HepG2 (cell line): Measurements from ENCODE around the gene PPM1H. TPM values are rescaled to one million over a fixed set of nuclear protein-coding genes. Genes with fewer than 3 reads are reported as not detected.

Experiments used
- DPF2 ChIP-seq: sonication (generic); formaldehyde crosslinking; IDR thresholded peaks from 2 replicates; pipeline ENCODE4 v1.4.0; 2020; ENCODE audit warnings: mild to moderate bottlenecking, low read depth, missing genetic modification reagents, borderline replicate concordance
- EZH2 ChIP-seq: conservative IDR thresholded peaks from 2 replicates; pipeline ENCODE4 v1.6.1; 2012; ENCODE audit warnings: mild to moderate bottlenecking, low read depth, low read length, moderate library complexity
- GATAD2A ChIP-seq: IDR thresholded peaks from 2 replicates; pipeline ENCODE4 v1.6.1; 2016
- HES4 ChIP-seq: sonication (generic); formaldehyde crosslinking; IDR thresholded peaks from 2 replicates; pipeline ENCODE4 v1.9.0; 2021; ENCODE audit warnings: mild to moderate bottlenecking, missing genetic modification reagents, borderline replicate concordance
- IRX3 ChIP-seq: sonication (generic); formaldehyde crosslinking; IDR thresholded peaks from 2 replicates; pipeline ENCODE4 v1.8.1; 2023; ENCODE audit warnings: mild to moderate bottlenecking, low read depth, missing genetic modification reagents, borderline replicate concordance
- KLF9 ChIP-seq: IDR thresholded peaks from 2 replicates; pipeline ENCODE4 v1.6.1; 2016; ENCODE audit warnings: low read depth
- MED13 ChIP-seq: sonication (generic); formaldehyde crosslinking; IDR thresholded peaks from 2 replicates; pipeline ENCODE4 v1.5.0; 2020; ENCODE audit warnings: missing genetic modification reagents
- MLLT10 ChIP-seq: sonication (generic); formaldehyde crosslinking; IDR thresholded peaks from 2 replicates; pipeline ENCODE4 v1.4.0; 2020; ENCODE audit warnings: missing genetic modification reagents
- NCOA2 ChIP-seq: sonication (generic); formaldehyde crosslinking; IDR thresholded peaks from 2 replicates; pipeline ENCODE4 v1.8.0; 2022; ENCODE audit warnings: inconsistent platforms
- POLR2G ChIP-seq: fragments of 200-400 bp; formaldehyde crosslinking; IDR thresholded peaks from 2 replicates; pipeline ENCODE4 v1.6.1; 2018; ENCODE audit warnings: mild to moderate bottlenecking, low read depth, low read length, moderate library complexity
- RFXANK ChIP-seq: IDR thresholded peaks from 2 replicates; pipeline ENCODE4 v1.6.1; 2016
- SKI ChIP-seq: fragments of 450-650 bp; IDR thresholded peaks from one replicate; pipeline ENCODE4 v1.6.1; 2018; ENCODE audit warnings: mild to moderate bottlenecking; ENCODE audit not compliant: partially characterized antibody
- SMAD3 ChIP-seq: sonication (generic); formaldehyde crosslinking; IDR thresholded peaks from 2 replicates; pipeline ENCODE4 v1.4.0; 2020; ENCODE audit warnings: missing genetic modification reagents
- SMARCE1 ChIP-seq: fragments of 450-650 bp; IDR thresholded peaks from 2 replicates; pipeline ENCODE4 v1.6.1; 2017; ENCODE audit warnings: borderline replicate concordance
- TEAD2 ChIP-seq: sonication (generic); formaldehyde crosslinking; IDR thresholded peaks from 2 replicates; pipeline ENCODE4 v1.9.0; 2021; ENCODE audit warnings: missing genetic modification reagents
- ZBTB1 ChIP-seq: sonication (generic); formaldehyde crosslinking; IDR thresholded peaks from 2 replicates; pipeline ENCODE4 v1.4.0; 2020; ENCODE audit warnings: missing genetic modification reagents, borderline replicate concordance
- ZFAT ChIP-seq: sonication (generic); formaldehyde crosslinking; conservative IDR thresholded peaks from 2 replicates; pipeline ENCODE4 v1.8.1; 2023; ENCODE audit warnings: missing genetic modification reagents, inconsistent platforms
- ZFP1 ChIP-seq: IDR thresholded peaks from 2 replicates; pipeline ENCODE4 v1.6.1; 2016
- ZNF180 ChIP-seq: sonication (generic); formaldehyde crosslinking; IDR thresholded peaks from 2 replicates; pipeline ENCODE4 v1.4.0; 2020; ENCODE audit warnings: low read depth, missing genetic modification reagents, borderline replicate concordance
- ZNF253 ChIP-seq: sonication (generic); formaldehyde crosslinking; IDR thresholded peaks from 2 replicates; pipeline ENCODE4 v1.8.0; 2022; ENCODE audit warnings: mild to moderate bottlenecking, missing genetic modification reagents, borderline replicate concordance
- polyA plus RNA-seq, 8 experiments: library from polyadenylated mRNA; depleted of rRNA in 3 of 8; stranded (reverse) in 7 of 8; unstranded in 1 of 8; fragments of >200 nt; fragmentation: Illumina TruSeq in 4 of 8; extraction: Trizol in 4 of 8; gene quantifications; 2 replicates each; pipeline versions ENCODE4 v1.2.1 to v1.2.3, GENCODE V29; 2011 to 2016; ENCODE audit warnings: low read depth in 4 of 8, missing spikeins in 1 of 8, mixed read lengths in 1 of 8; ENCODE audit not compliant: insufficient read depth in 1 of 8
- total RNA-seq, 5 experiments: library from RNA; depleted of rRNA; stranded (reverse); fragments of >200 nt; fragmentation: Illumina TruSeq; extraction: Trizol; gene quantifications; 2 replicates each; pipeline ENCODE4 v1.2.3, GENCODE V29; 2016; ENCODE audit warnings: low read depth in 1 of 5
- TF ChIP-seq, protein P1 (sequence below): IDR thresholded peaks from 2 replicates; pipeline ENCODE4 v1.6.1; 2012; ENCODE audit warnings: low read depth, low read length, improper control_type of control experiment
- TF ChIP-seq, protein P2 (sequence below): sonication (generic); formaldehyde crosslinking; IDR thresholded peaks from 2 replicates; pipeline ENCODE4 v1.5.1; 2020; ENCODE audit warnings: missing genetic modification reagents, mild to moderate bottlenecking, borderline replicate concordance
- TF ChIP-seq, protein P3 (sequence below): IDR thresholded peaks from 2 replicates; pipeline ENCODE4 v1.6.1; 2016; ENCODE audit warnings: mild to moderate bottlenecking, missing biosample characterization, missing genetic modification reagents
- TF ChIP-seq, protein P4 (sequence below), 2 experiments: sonication (generic) in 1 of 2; formaldehyde crosslinking in 1 of 2; IDR thresholded peaks; 2 replicates each; pipeline versions ENCODE4 v1.4.0 to v1.6.1; 2018 to 2020; ENCODE audit warnings: missing genetic modification reagents in 2 of 2, borderline replicate concordance in 1 of 2, low read depth in 1 of 2, mild to moderate bottlenecking in 1 of 2, missing biosample characterization in 1 of 2

PPM1H gene
- total and polyA plus RNA-seq, 2 of the 13 experiments (the other 11 are each of a cell fraction or from before 2014, with no cell fraction given), result 29.1 to 38.1 TPM

GRCh38 chr12:62934799-62935674 is at the start of gene PPM1H (continued):
- TF ChIP-seq MLLT10 (CRISPR knock-in tag) (no peak), RFXANK (CRISPR knock-in tag) (peak; percentile 65; the same call in 1 of the 2 replicates), ZFP1 (CRISPR knock-in tag) (0 out of 2 replicates have a peak, but pooled peaks have one; percentile 59), SMARCE1 (no peak), ZNF253 (no peak), DPF2 (CRISPR knock-in tag) (0 out of 2 replicates have a peak, but pooled peaks have one; percentile 19), MED13 (CRISPR knock-in tag) (no peak), GATAD2A (CRISPR knock-in tag) (peak; percentile 93), ZFAT (CRISPR knock-in tag) (no peak), KLF9 (CRISPR knock-in tag) (peak; percentile 88; the same call in 1 of the 2 replicates), NCOA2 (CRISPR knock-in tag) (peak; percentile 77), IRX3 (peak; percentile 79; the same call in 1 of the 2 replicates), ZBTB1 (CRISPR knock-in tag) (no peak), ZNF180 (CRISPR knock-in tag) (no peak), EZH2 (no peak), SMAD3 (no peak), POLR2G (peak; percentile 91), HES4 (CRISPR knock-in tag) (peak; percentile 28; the same call in 1 of the 2 replicates), SKI (peak; percentile 66), TEAD2 (no peak)
- TF ChIP-seq, protein P1, sequence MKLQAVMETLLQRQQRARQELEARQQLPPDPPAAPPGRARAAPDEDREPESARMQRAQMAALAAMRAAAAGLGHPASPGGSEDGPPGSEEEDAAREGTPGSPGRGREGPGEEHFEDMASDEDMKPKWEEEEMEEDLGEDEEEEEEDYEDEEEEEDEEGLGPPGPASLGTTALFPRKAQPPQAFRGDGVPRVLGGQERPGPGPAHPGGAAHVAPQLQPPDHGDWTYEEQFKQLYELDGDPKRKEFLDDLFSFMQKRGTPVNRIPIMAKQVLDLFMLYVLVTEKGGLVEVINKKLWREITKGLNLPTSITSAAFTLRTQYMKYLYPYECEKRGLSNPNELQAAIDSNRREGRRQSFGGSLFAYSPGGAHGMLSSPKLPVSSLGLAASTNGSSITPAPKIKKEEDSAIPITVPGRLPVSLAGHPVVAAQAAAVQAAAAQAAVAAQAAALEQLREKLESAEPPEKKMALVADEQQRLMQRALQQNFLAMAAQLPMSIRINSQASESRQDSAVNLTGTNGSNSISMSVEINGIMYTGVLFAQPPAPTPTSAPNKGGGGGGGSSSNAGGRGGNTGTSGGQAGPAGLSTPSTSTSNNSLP, result peak; percentile 23; the same call in 1 of the 2 replicates
- TF ChIP-seq, protein P2, sequence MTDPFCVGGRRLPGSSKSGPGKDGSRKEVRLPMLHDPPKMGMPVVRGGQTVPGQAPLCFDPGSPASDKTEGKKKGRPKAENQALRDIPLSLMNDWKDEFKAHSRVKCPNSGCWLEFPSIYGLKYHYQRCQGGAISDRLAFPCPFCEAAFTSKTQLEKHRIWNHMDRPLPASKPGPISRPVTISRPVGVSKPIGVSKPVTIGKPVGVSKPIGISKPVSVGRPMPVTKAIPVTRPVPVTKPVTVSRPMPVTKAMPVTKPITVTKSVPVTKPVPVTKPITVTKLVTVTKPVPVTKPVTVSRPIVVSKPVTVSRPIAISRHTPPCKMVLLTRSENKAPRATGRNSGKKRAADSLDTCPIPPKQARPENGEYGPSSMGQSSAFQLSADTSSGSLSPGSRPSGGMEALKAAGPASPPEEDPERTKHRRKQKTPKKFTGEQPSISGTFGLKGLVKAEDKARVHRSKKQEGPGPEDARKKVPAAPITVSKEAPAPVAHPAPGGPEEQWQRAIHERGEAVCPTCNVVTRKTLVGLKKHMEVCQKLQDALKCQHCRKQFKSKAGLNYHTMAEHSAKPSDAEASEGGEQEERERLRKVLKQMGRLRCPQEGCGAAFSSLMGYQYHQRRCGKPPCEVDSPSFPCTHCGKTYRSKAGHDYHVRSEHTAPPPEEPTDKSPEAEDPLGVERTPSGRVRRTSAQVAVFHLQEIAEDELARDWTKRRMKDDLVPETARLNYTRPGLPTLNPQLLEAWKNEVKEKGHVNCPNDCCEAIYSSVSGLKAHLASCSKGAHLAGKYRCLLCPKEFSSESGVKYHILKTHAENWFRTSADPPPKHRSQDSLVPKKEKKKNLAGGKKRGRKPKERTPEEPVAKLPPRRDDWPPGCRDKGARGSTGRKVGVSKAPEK (CRISPR knock-in tag), result no peak
- TF ChIP-seq, protein P3, sequence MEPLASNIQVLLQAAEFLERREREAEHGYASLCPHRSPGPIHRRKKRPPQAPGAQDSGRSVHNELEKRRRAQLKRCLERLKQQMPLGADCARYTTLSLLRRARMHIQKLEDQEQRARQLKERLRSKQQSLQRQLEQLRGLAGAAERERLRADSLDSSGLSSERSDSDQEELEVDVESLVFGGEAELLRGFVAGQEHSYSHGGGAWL, result peak; percentile 76; the same call in 1 of the 2 replicates
- TF ChIP-seq, protein P4, sequence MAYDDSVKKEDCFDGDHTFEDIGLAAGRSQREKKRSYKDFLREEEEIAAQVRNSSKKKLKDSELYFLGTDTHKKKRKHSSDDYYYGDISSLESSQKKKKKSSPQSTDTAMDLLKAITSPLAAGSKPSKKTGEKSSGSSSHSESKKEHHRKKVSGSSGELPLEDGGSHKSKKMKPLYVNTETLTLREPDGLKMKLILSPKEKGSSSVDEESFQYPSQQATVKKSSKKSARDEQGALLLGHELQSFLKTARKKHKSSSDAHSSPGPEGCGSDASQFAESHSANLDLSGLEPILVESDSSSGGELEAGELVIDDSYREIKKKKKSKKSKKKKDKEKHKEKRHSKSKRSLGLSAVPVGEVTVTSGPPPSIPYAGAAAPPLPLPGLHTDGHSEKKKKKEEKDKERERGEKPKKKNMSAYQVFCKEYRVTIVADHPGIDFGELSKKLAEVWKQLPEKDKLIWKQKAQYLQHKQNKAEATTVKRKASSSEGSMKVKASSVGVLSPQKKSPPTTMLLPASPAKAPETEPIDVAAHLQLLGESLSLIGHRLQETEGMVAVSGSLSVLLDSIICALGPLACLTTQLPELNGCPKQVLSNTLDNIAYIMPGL (CRISPR knock-in tag; IDR thresholded peaks at IDR 0.05; ENCODE audit: borderline replicate concordance in 1 of 2, low read depth in 1 of 2), result peak; percentile 97 to 98
